Activated CD4-positive, alpha-beta T cell treated with anti-CD3 and anti-CD28 coated beads, Interleukin-2, amount 10 ng/mL, durations not matched to agents 24 days and 14 days (primary cell): Measurements from ENCODE around the gene SLC16A8. TPM values are rescaled to one million over a fixed set of nuclear protein-coding genes. Genes with fewer than 3 reads are reported as not detected.

ENCODE experiments used
- DNase-seq: peaks from one replicate; pipeline ENCODE4 v3.0.0; 2022
- H3K27ac Mint-ChIP-seq: one replicate; pipeline ENCODE4 v1.8.0; 2022; ENCODE audit warnings: mild to moderate bottlenecking, mixed read lengths
- H3K27me3 Mint-ChIP-seq: one replicate; pipeline ENCODE4 v1.8.0; 2022; ENCODE audit warnings: mixed read lengths
- H3K36me3 Mint-ChIP-seq: one replicate; pipeline ENCODE4 v1.8.0; 2022; ENCODE audit warnings: low read depth, mild to moderate bottlenecking, mixed read lengths
- H3K4me1 Mint-ChIP-seq: one replicate; pipeline ENCODE4 v1.8.0; 2021; ENCODE audit warnings: mixed read lengths
- H3K4me3 Mint-ChIP-seq: one replicate; pipeline ENCODE4 v1.8.0; 2022; ENCODE audit warnings: mild to moderate bottlenecking, moderate library complexity, mixed read lengths
- H3K9me3 Mint-ChIP-seq: one replicate; pipeline ENCODE4 v1.8.0; 2021; ENCODE audit warnings: mixed read lengths
- intact Hi-C: fragments of 100-400 bp; cut with micrococcal nuclease; formaldehyde crosslinking; loops from one replicate; pipeline ENCODE4 v1.15.1; 2023
- total RNA-seq: library from RNA; stranded (reverse); gene quantifications from 2 replicates; pipeline ENCODE4 v1.2.3, GENCODE V29; 2022

Gene SLC16A8
- total RNA-seq, 1 donor from 2014 or later: not detected

DNA sequence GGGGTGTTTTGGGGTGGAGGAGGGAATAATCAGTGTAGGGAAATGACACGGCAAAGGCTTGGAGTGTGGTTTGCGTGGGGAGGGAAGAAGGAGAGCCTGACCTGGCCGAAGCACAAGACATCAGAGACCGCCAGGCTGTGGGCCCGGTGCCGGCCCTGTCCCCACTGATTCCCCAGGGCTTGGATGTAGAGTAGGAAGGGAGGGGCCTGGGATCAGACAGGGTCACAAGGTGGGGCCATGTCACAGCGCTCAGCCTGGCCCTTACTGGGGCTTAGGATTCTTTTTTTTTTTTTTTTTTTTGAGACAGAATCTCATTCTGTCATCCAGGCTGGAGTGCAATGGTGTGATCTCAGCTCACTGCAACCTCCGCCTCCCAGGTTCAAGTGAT is 17.0 kb downstream of the SLC16A8 start:
- no peaks in the 10 kb centered on the region for H3K27me3 Mint-ChIP-seq
- H3K27ac Mint-ChIP-seq: no peak overlapping the region
- DNase-seq: no peak
- H3K4me3 Mint-ChIP-seq: no peak overlapping the region
- peaks cover 2% of the 10 kb centered on the region for H3K36me3 Mint-ChIP-seq
- H3K9me3 Mint-ChIP-seq: no peaks in the 10 kb centered on the region
- no peaks in the 10 kb centered on the region for H3K4me1 Mint-ChIP-seq
- intact Hi-C loops: no loop called here

GRCh38 chr22:38066381-38067027 is 17.5 kb downstream of the SLC16A8 start:
- intact Hi-C loops: no loop called here
- DNase-seq: no peak
- Mint-ChIP-seq H3K27ac (no peak overlapping the region), H3K4me1 (no peaks in the 10 kb centered on the region), H3K27me3 (no peaks in the 10 kb centered on the region), H3K4me3 (no peak overlapping the region), H3K36me3 (peaks cover 2% of the 10 kb centered on the region), H3K9me3 (no peaks in the 10 kb centered on the region)

- Mint-ChIP-seq H3K27ac (no peak overlapping the region), H3K36me3 (peaks cover 2% of the 10 kb centered on the region), H3K27me3 (no peaks in the 10 kb centered on the region), H3K4me3 (no peak overlapping the region), H3K9me3 (no peaks in the 10 kb centered on the region), H3K4me1 (no peaks in the 10 kb centered on the region)
- DNase-seq: no peak
- intact Hi-C loops: no loop called here
Measured at GRCh38 chr22:38065539-38065938, 18.4 kb downstream of the SLC16A8 start.

GRCh38 chr22:38062791-38063190 is 21.2 kb downstream of the SLC16A8 start:
- Mint-ChIP-seq H3K4me1 (peaks cover 4% of the 10 kb centered on the region), H3K36me3 (peaks cover 6% of the 10 kb centered on the region), H3K9me3 (peaks cover under 1% of the 10 kb centered on the region), H3K27me3 (no peaks in the 10 kb centered on the region), H3K27ac (no peak overlapping the region), H3K4me3 (no peak overlapping the region)
- no peak for DNase-seq
- intact Hi-C loops: no loop called here

DNA sequence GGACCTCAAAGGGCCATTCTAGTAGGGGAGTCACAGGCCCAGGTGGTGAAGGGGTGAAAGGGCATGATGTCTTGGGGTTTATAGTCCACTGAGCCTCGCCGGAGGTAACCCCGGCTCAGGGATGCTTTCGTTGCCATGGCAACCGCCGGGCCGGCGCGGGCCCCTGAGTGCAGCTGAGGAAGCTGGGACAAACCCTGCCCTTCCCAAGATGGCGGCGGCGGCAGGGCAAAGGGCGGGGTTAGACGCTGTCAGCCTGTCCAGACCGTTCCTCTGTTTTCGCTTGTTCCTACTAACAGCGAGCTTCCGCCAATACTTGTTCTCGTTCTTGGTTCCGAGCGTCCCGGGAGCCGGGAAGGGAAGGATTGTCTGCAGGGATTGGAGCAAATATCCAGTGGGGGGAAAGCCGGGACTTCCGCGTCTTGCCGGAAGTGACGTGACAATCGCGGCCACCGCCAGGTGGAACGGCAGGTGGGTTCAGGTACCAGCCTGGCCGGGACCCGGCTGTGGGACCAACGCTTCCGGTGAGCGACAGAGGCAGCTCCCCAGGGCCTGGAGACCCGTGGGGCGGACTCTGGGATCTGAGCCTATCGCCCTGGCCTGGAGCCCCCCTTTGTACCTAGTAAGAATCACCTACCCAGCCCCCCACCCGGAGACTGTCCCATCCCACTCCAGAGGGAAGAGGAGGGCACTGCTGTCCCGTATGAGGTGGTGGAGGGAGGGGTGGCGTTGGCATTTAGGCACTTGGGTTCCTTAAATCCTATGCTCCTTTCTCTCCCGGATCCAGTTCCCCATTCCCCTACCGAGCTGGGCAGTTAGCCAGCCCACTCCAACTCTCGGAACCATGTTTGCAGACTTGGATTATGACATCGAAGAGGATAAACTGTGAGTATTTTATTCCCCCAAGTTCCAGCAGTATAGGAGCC is 26.8 kb downstream of the SLC16A8 start, which contains the start of gene PICK1:
Gene PICK1 (plus strand): TSS at position 436 of the 923 bp plus-strand sequence. CDS start 406 bp downstream, at position 842.
- Mint-ChIP-seq H3K27me3 (peaks cover 7% of the 10 kb centered on the region), H3K27ac (peak within 1 kb of the TSS; percentile 96), H3K9me3 (peaks cover 3% of the 10 kb centered on the region), H3K4me1 (peaks cover 15% of the 10 kb centered on the region), H3K4me3 (peak within 1 kb of the TSS; percentile 96), H3K36me3 (peaks cover 4% of the 10 kb centered on the region)
- DNase-seq: peak; percentile 92
- intact Hi-C loops: no loop called here

GRCh38 chr22:38051900-38052862 is 31.8 kb downstream of the SLC16A8 start:
- Mint-ChIP-seq H3K36me3 (no peaks in the 10 kb centered on the region), H3K4me3 (no peak overlapping the region), H3K9me3 (no peaks in the 10 kb centered on the region), H3K27ac (no peak overlapping the region), H3K4me1 (peaks cover 9% of the 10 kb centered on the region), H3K27me3 (peaks cover 7% of the 10 kb centered on the region)
- DNase-seq: peak; percentile 91
- intact Hi-C loops: loop anchor here (5.0 kb wide), 2 partner anchors 50 to 300 kb away; no protein-coding TSS in a partner anchor

DNA sequence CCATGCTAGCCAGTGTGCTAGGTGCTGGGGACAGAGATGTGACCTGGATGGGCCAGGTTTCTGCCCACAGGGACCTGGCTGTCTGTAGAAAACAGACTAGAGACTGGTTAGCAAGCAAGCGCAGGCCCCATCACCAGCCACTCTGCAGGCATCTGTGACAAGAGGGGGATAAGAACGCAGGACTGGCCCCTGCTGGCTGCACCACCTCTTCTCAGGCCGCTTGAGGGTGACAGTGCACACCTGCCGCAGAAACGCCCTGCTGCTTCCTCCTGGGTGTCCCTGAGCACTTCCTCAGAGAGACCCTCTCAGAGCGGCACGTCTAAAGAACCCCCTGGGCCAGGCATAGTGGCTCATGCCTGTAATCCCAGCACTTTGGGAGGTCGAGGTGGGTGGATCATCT is 32.7 kb downstream of the SLC16A8 start:
- Mint-ChIP-seq H3K9me3 (no peaks in the 10 kb centered on the region), H3K4me1 (peaks cover 3% of the 10 kb centered on the region), H3K36me3 (no peaks in the 10 kb centered on the region), H3K27me3 (peaks cover 9% of the 10 kb centered on the region), H3K4me3 (no peak overlapping the region), H3K27ac (no peak overlapping the region)
- DNase-seq: no peak
- intact Hi-C loops: loop anchor here (5.0 kb wide), 2 partner anchors 51 to 301 kb away; no protein-coding TSS in a partner anchor

DNA sequence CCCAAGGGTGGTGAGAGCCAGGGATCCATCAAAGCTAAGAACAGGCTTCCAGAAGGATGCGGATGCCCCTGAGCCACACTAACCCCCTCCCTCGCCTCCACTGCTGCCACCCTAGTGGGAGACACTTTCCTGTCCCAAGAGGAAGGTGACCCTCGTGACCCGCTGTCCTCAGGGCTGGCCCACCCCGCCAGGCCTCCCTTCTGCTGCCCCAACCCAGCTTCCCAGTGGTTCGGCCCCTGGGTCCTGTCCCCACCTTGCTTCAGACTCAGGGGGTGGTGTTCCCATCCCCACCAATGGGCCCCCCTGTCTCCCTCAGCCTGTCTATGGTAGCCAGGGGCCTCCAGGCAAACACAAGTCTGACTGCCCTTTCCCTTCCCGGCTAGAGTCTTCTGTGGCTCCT is 33.3 kb downstream of the SLC16A8 start:
- Mint-ChIP-seq H3K9me3 (no peaks in the 10 kb centered on the region), H3K4me1 (peaks cover 3% of the 10 kb centered on the region), H3K27ac (no peak overlapping the region), H3K4me3 (no peak overlapping the region), H3K36me3 (no peaks in the 10 kb centered on the region), H3K27me3 (peaks cover 9% of the 10 kb centered on the region)
- intact Hi-C loops: loop anchor here (5.0 kb wide), 2 partner anchors 52 to 302 kb away; no protein-coding TSS in a partner anchor
- no peak for DNase-seq

GRCh38 chr22:38049812-38050619 is 34.0 kb downstream of the SLC16A8 start:
- Mint-ChIP-seq H3K9me3 (no peaks in the 10 kb centered on the region), H3K36me3 (no peaks in the 10 kb centered on the region), H3K4me3 (no peak overlapping the region), H3K27ac (no peak overlapping the region), H3K27me3 (peaks cover 8% of the 10 kb centered on the region), H3K4me1 (peaks cover 3% of the 10 kb centered on the region)
- intact Hi-C loops: loop anchor here (5.0 kb wide), 2 partner anchors 52 to 302 kb away; no protein-coding TSS in a partner anchor
- no peak for DNase-seq

DNA sequence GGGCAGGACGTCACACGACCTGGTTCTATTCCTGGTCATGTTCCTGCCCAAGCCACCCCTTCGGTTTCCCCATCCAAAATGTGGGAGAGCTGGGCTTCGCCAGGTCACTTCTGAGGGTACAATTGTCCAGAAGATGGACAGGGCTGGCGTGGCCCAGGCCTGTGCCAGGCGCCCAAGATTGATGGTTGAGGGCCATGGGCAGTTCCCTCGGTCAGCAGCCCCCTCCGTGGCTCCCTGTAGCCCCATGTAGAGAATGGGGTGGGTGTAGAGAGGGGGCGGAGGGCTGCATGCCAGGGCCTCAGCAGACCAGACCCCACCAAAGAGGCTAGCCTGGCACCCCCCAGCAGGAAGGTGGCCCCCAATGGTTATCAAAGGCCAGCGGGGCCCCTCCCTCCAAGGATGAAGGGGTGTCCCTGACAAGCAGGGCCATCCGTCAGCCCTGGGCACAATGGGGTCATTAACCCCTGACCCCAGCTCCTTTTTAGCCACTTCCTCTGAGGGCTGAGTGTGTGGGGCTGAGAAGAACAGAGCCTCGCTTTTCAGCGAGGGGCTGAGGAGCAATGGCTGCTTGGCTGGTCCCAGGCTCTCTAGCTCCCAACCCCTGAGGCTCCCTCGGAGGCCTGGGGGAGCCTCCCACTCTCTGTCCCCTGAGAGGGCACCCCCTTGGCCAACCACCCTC is 37.8 kb downstream of the SLC16A8 start:
- Mint-ChIP-seq H3K27me3 (peaks cover 2% of the 10 kb centered on the region), H3K36me3 (no peaks in the 10 kb centered on the region), H3K4me1 (no peaks in the 10 kb centered on the region), H3K9me3 (no peaks in the 10 kb centered on the region), H3K27ac (no peak overlapping the region), H3K4me3 (no peak overlapping the region)
- no peak for DNase-seq
- intact Hi-C loops: no loop called here

DNA sequence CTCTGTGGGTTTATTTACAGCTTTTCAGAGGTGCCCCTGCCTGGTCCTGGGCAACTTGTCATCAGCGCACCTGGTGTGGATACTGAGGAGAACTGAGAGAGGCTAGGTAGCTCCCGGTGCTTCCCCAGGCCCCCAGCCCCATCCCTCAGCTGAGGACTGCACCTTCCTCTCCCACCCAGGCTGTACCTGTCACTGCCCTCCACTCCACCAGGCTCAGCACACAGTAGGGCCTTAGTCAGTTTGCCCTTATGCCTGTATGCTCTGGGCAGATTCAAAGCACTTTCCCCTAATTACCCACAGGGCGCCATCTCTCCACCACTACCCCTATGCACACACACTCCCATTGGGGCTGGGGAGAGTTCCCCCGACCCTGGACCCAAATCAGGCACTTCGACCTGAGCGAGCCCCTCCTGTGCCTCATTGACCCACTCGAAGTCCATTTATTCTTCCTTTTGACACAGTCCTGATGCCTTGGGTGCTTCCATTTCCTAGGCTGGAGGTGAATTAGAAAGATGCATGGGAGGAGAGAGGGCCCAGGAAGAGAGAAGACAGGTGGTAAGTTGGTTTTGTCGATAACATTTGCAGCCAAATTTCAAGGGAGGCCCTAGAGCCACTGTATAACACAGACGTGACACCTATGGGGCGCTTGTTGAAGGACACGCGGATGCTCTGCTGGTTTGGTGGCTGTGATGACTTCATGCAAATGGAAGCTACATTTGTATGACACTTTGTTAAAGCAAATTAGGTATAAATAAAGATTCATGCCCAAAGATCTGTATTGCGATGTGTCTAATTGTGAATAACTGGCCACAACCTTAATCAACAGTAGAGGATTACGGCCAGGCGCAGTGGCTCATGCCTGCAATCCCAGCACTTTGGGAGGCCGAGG is 40.6 kb downstream of the SLC16A8 start:
- H3K4me1 Mint-ChIP-seq: no peaks in the 10 kb centered on the region
- H3K9me3 Mint-ChIP-seq: no peaks in the 10 kb centered on the region
- H3K27ac Mint-ChIP-seq: no peak overlapping the region
- intact Hi-C loops: no loop called here
- H3K36me3 Mint-ChIP-seq: no peaks in the 10 kb centered on the region
- peaks cover 2% of the 10 kb centered on the region for H3K27me3 Mint-ChIP-seq
- DNase-seq: no peak
- no peak overlapping the region for H3K4me3 Mint-ChIP-seq

DNA sequence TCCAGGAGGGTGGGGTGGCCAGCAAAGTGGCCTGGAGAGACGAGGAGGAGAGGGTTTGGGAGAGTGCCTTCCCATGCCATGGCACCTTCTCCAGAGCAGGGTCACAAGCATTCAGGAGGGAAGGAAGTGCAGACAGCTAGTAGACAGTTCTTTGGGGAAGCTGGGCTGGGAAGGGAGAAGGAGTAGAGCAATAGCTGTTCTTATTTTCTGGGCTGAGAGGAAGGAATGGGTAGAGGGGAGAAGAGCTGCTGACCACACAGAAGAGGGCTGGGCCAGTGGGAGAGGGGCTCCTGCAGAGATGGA is 41.5 kb downstream of the SLC16A8 start:
- no peak overlapping the region for H3K27ac Mint-ChIP-seq
- H3K9me3 Mint-ChIP-seq: no peaks in the 10 kb centered on the region
- no peaks in the 10 kb centered on the region for H3K36me3 Mint-ChIP-seq
- H3K27me3 Mint-ChIP-seq: peaks cover 2% of the 10 kb centered on the region
- intact Hi-C loops: no loop called here
- H3K4me3 Mint-ChIP-seq: no peak overlapping the region
- no peak for DNase-seq
- no peaks in the 10 kb centered on the region for H3K4me1 Mint-ChIP-seq
